Keratinocyte (primary cell): ENCODE data around the gene RELCH.

ENCODE experiments used
- EZH2 ChIP-seq: IDR thresholded peaks from one replicate; pipeline ENCODE4 v1.6.1; 2012; ENCODE audit warnings: inconsistent platforms, mild to moderate bottlenecking, low read length, moderate library complexity
- TF ChIP-seq, protein P1 (sequence below), 3 experiments: IDR thresholded peaks in 1 of 3; conservative IDR thresholded peaks in 1 of 3; optimal IDR thresholded peaks in 1 of 3; 2 replicates in 2 of 3; 3 replicates in 1 of 3; pipeline versions ENCODE3 to v1.5.1; 2011; ENCODE audit warnings: low read length in 3 of 3, mild to moderate bottlenecking in 3 of 3, moderate library complexity in 2 of 3, control low read depth in 1 of 3, inconsistent platforms in 1 of 3; ENCODE audit not compliant: insufficient read depth in 2 of 3; ENCODE audit errors: extremely low read depth in 1 of 3

DNA sequence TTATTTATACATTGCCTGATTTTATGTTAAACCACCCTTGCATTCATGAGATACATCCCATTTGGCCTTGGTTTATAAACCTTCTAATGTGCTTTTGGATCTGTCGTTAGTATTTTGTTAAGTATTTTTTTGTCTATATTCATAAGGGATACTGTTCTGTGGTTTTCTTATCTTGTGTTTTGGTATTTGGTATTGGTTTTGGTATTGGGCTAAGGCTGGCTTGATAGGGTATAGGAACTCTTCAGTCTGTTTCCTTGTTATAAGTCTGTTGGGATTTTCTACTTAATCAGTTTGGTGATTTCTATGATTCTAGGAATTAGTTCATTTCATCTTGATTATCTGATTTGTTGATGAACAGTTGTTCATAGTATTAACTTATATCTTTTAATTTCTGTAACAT lies 49.2 kb downstream of the RELCH start:
- TF ChIP-seq, protein P1, sequence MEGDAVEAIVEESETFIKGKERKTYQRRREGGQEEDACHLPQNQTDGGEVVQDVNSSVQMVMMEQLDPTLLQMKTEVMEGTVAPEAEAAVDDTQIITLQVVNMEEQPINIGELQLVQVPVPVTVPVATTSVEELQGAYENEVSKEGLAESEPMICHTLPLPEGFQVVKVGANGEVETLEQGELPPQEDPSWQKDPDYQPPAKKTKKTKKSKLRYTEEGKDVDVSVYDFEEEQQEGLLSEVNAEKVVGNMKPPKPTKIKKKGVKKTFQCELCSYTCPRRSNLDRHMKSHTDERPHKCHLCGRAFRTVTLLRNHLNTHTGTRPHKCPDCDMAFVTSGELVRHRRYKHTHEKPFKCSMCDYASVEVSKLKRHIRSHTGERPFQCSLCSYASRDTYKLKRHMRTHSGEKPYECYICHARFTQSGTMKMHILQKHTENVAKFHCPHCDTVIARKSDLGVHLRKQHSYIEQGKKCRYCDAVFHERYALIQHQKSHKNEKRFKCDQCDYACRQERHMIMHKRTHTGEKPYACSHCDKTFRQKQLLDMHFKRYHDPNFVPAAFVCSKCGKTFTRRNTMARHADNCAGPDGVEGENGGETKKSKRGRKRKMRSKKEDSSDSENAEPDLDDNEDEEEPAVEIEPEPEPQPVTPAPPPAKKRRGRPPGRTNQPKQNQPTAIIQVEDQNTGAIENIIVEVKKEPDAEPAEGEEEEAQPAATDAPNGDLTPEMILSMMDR (optimal IDR thresholded peaks at IDR 0.05 in 1 of 3, IDR thresholded peaks at IDR 0.05 in 1 of 3, conservative IDR thresholded peaks at IDR 0.05 in 1 of 3; ENCODE audit: extremely low read depth in 1 of 3, insufficient read depth in 2 of 3, low read length in 3 of 3) = no peak
- TF ChIP-seq EZH2 = no peak
